H1 (cell line): ENCODE data around the gene GPATCH4. TPM values are rescaled to one million over a fixed set of nuclear protein-coding genes. Genes with fewer than 3 reads are reported as not detected.
A peak's percentile ranks its signal among the peaks of the same experiment; 100 is the strongest.

Experiments
- CTCF ChIA-PET: fragments of 300-600 bp; sonication (Branson Sonifier 250); formaldehyde crosslinking; loops from one replicate; lab custom pipeline; 2021; ENCODE audit not compliant: partially characterized antibody; lab: Charles Lee
- POLR2A ChIA-PET: fragments of 300-600 bp; sonication (Branson Sonifier 250); formaldehyde crosslinking; loops from one replicate; lab custom pipeline; 2021; ENCODE audit warnings: inconsistent platforms; ENCODE audit not compliant: partially characterized antibody; lab: Charles Lee
- DNase-seq, 2 experiments: peaks; one replicate each; pipeline versions ENCODE4 v3.0.0 to v3.0.0-alpha.2; 2010 to 2022; ENCODE audit warnings: low spot score in 2 of 2, low read depth in 1 of 2, mixed read lengths in 1 of 2
- FAIRE-seq: peaks from 2 replicates; lab custom pipeline; 2011; peaks lifted over from hg19 to GRCh38; lab: Jason Lieb, UNC
- H2AFZ ChIP-seq: 2 replicates; pipeline ENCODE4 v1.8.1; 2012; ENCODE audit warnings: low read length, inconsistent platforms
- H2AK5ac ChIP-seq: 2 replicates; pipeline ENCODE4 v1.6.1; 2013; ENCODE audit warnings: low read depth, low read length
- H2BK120ac ChIP-seq: replicated peaks from 2 replicates; pipeline ENCODE3; 2013; ENCODE audit warnings: low read depth, low read length, inconsistent platforms
- H2BK12ac ChIP-seq: 2 replicates; pipeline ENCODE4 v1.6.1; 2013; ENCODE audit warnings: low read depth, low read length
- H2BK15ac ChIP-seq: 2 replicates; pipeline ENCODE4 v1.6.1; 2013; ENCODE audit warnings: low read length
- H2BK20ac ChIP-seq: 2 replicates; pipeline ENCODE4 v1.6.1; 2013; ENCODE audit warnings: low read length
- H2BK5ac ChIP-seq: 2 replicates; pipeline ENCODE4 v1.6.1; 2013; ENCODE audit warnings: low read depth, low read length
- H3K14ac ChIP-seq: 2 replicates; pipeline ENCODE4 v1.6.1; 2013; ENCODE audit warnings: inconsistent platforms; ENCODE audit not compliant: insufficient read length
- H3K18ac ChIP-seq: 2 replicates; pipeline ENCODE4 v1.6.1; 2013; ENCODE audit warnings: low read length; ENCODE audit errors: extremely low read depth
- H3K23ac ChIP-seq: 2 replicates; pipeline ENCODE4 v1.6.1; 2013; ENCODE audit warnings: inconsistent platforms; ENCODE audit not compliant: insufficient read length
- H3K23me2 ChIP-seq: 2 replicates; pipeline ENCODE4 v1.6.1; 2013; ENCODE audit warnings: low read depth, low read length
- H3K27ac ChIP-seq: 2 replicates; pipeline ENCODE4 v1.6.1; 2011; ENCODE audit warnings: low read depth, low read length, inconsistent platforms
- H3K27me3 ChIP-seq, 4 experiments: replicated peaks in 1 of 4; 1 replicate in 1 of 4; 2 replicates in 3 of 4; pipeline versions ENCODE4 v1.6.1 to v1.8.1; 2011 to 2013; ENCODE audit warnings: low read length in 3 of 4, mild to moderate bottlenecking in 3 of 4, inconsistent platforms in 2 of 4, mixed read lengths in 2 of 4, moderate library complexity in 1 of 4; ENCODE audit not compliant: control insufficient read depth in 3 of 4, insufficient read depth in 3 of 4; ENCODE audit errors: extremely low read depth in 1 of 4
- H3K36me3 ChIP-seq, 4 experiments: 2 replicates each; pipeline versions ENCODE4 v1.6.1 to v1.8.1; 2011 to 2013; ENCODE audit warnings: mild to moderate bottlenecking in 4 of 4, low read length in 3 of 4, moderate library complexity in 2 of 4, control low read depth in 1 of 4, inconsistent platforms in 1 of 4; ENCODE audit not compliant: insufficient read depth in 4 of 4, control insufficient read depth in 2 of 4
- H3K4ac ChIP-seq: replicated peaks from 2 replicates; pipeline ENCODE3; 2013; ENCODE audit warnings: low read length, low read depth, mixed read lengths, inconsistent platforms; ENCODE audit not compliant: insufficient read length
- H3K4me1 ChIP-seq, 4 experiments: replicated peaks in 1 of 4; 1 replicate in 1 of 4; 2 replicates in 3 of 4; pipeline versions ENCODE4 v1.6.1 to v1.8.1; 2011 to 2013; ENCODE audit warnings: low read length in 3 of 4, inconsistent platforms in 2 of 4, mixed read lengths in 1 of 4; ENCODE audit not compliant: insufficient read depth in 4 of 4, control insufficient read depth in 3 of 4
- H3K4me2 ChIP-seq, 2 experiments: 2 replicates each; pipeline versions ENCODE4 v1.6.1 to v1.8.1; 2011 to 2013; ENCODE audit warnings: low read depth in 2 of 2, low read length in 2 of 2, control low read depth in 1 of 2, inconsistent platforms in 1 of 2, mild to moderate bottlenecking in 1 of 2; ENCODE audit not compliant: insufficient read depth in 1 of 2
- H3K4me3 ChIP-seq, 4 experiments: fragments of 200-600, 300-600 bp in 1 of 4; sonication (generic), shearing (Covaris generic), sonication (Bioruptor Twin) in 1 of 4; 2 replicates each; pipeline versions ENCODE4 v1.5.1 to v1.8.1; 2011 to 2016; ENCODE audit warnings: low read length in 4 of 4, low read depth in 3 of 4, control low read depth in 2 of 4, inconsistent platforms in 2 of 4, mild to moderate bottlenecking in 2 of 4, mixed read lengths in 1 of 4, moderate library complexity in 1 of 4; ENCODE audit not compliant: insufficient read depth in 2 of 4; ENCODE audit errors: extremely low read depth in 1 of 4
- H3K56ac ChIP-seq: replicated peaks from 2 replicates; pipeline ENCODE3; 2013; ENCODE audit warnings: low read depth, mild to moderate bottlenecking, mixed read lengths, low read length, inconsistent platforms; ENCODE audit not compliant: insufficient read length
- H3K79me1 ChIP-seq: 2 replicates; pipeline ENCODE4 v1.6.1; 2013; ENCODE audit warnings: low read depth, low read length, control low read depth
- H3K79me2 ChIP-seq, 2 experiments: 2 replicates each; pipeline versions ENCODE4 v1.6.1 to v1.8.1; 2012 to 2013; ENCODE audit warnings: low read length in 2 of 2, mild to moderate bottlenecking in 2 of 2, inconsistent platforms in 1 of 2; ENCODE audit not compliant: insufficient read depth in 2 of 2, control insufficient read depth in 1 of 2
- H3K9ac ChIP-seq, 4 experiments: replicated peaks in 1 of 4; 1 replicate in 1 of 4; 2 replicates in 3 of 4; pipeline versions ENCODE4 v1.6.1 to v1.8.1; 2011 to 2013; ENCODE audit warnings: low read depth in 3 of 4, low read length in 3 of 4, control low read depth in 2 of 4, mild to moderate bottlenecking in 2 of 4, moderate library complexity in 2 of 4, inconsistent platforms in 1 of 4; ENCODE audit errors: extremely low read depth in 1 of 4
- H3K9me3 ChIP-seq, 2 experiments: 2 replicates each; pipeline versions ENCODE4 v1.6.1 to v1.8.1; 2012 to 2013; ENCODE audit warnings: mild to moderate bottlenecking in 2 of 2, moderate library complexity in 2 of 2, control low read depth in 1 of 2, inconsistent platforms in 1 of 2, low read depth in 1 of 2, low read length in 1 of 2, mixed read lengths in 1 of 2; ENCODE audit not compliant: insufficient read depth in 2 of 2
- H4K20me1 ChIP-seq, 2 experiments: replicated peaks in 1 of 2; 2 replicates each; pipeline versions ENCODE3 to v1.8.1; 2011 to 2013; ENCODE audit warnings: inconsistent platforms in 2 of 2, low read length in 2 of 2, mild to moderate bottlenecking in 1 of 2; ENCODE audit not compliant: insufficient read depth in 2 of 2, control insufficient read depth in 1 of 2
- H4K5ac ChIP-seq: 2 replicates; pipeline ENCODE4 v1.6.1; 2013; ENCODE audit warnings: low read length, low read depth, mixed read lengths, inconsistent platforms; ENCODE audit not compliant: insufficient read length
- H4K8ac ChIP-seq: 2 replicates; pipeline ENCODE4 v1.8.0; 2013; ENCODE audit warnings: mild to moderate bottlenecking, moderate library complexity, low read length, inconsistent platforms; ENCODE audit not compliant: insufficient read depth; ENCODE audit errors: extremely low read depth
- H4K91ac ChIP-seq: replicated peaks from 2 replicates; pipeline ENCODE3; 2013; ENCODE audit warnings: low read length, mixed read lengths, inconsistent platforms; ENCODE audit not compliant: insufficient read length
- BCL11A ChIP-seq, 2 experiments: IDR thresholded peaks; one replicate each; pipeline ENCODE4 v1.6.1; 2011; ENCODE audit warnings: low read depth in 2 of 2, low read length in 2 of 2, mild to moderate bottlenecking in 2 of 2
- CHD2 ChIP-seq: IDR thresholded peaks from 2 replicates; pipeline ENCODE4 v1.6.1; 2012; ENCODE audit warnings: low read length, improper control_type of control experiment
- CTCF ChIP-seq, 3 experiments: IDR thresholded peaks; 1 replicate in 2 of 3; 2 replicates in 1 of 3; pipeline versions ENCODE4 v1.5.1 to v1.6.1; 2011; ENCODE audit warnings: low read length in 3 of 3, mild to moderate bottlenecking in 3 of 3, inconsistent platforms in 2 of 3, low read depth in 1 of 3, moderate library complexity in 1 of 3; ENCODE audit not compliant: insufficient read depth in 1 of 3; ENCODE audit errors: control extremely low read depth in 1 of 3
- EGR1 ChIP-seq: IDR thresholded peaks from 2 replicates; pipeline ENCODE4 v1.6.1; 2011; ENCODE audit warnings: low read depth, low read length, borderline replicate concordance
- KDM5A ChIP-seq: fragments of 200-600 bp; IDR thresholded peaks from 2 replicates; pipeline ENCODE4 v1.7.1; 2012; ENCODE audit warnings: mild to moderate bottlenecking, low read length, inconsistent platforms, mixed read lengths
- NANOG ChIP-seq: IDR thresholded peaks from 2 replicates; pipeline ENCODE4 v1.6.1; 2011; ENCODE audit warnings: low read length, low read depth, mild to moderate bottlenecking, inconsistent platforms; ENCODE audit not compliant: insufficient read depth, poor library complexity, severe bottlenecking
- POLR2A ChIP-seq, 2 experiments: IDR thresholded peaks; 1 replicate in 1 of 2; 2 replicates in 1 of 2; pipeline ENCODE4 v1.6.1; 2011; ENCODE audit warnings: low read depth in 2 of 2, low read length in 2 of 2, mild to moderate bottlenecking in 2 of 2; ENCODE audit errors: control extremely low read depth in 1 of 2
- RFX5 ChIP-seq: IDR thresholded peaks from 2 replicates; pipeline ENCODE4 v1.6.1; 2011; ENCODE audit warnings: low read depth, low read length, improper control_type of control experiment, borderline replicate concordance
- SAP30 ChIP-seq: fragments of 300-600 bp; sonication (generic); IDR thresholded peaks from 2 replicates; pipeline ENCODE4 v1.7.1; 2012; ENCODE audit warnings: low read length, moderate library complexity, mild to moderate bottlenecking, inconsistent platforms; ENCODE audit not compliant: insufficient read depth, insufficient replicate concordance
- SIN3A ChIP-seq, 2 experiments: IDR thresholded peaks in 1 of 2; conservative IDR thresholded peaks in 1 of 2; 2 replicates each; pipeline ENCODE4 v1.6.1; 2011 to 2012; ENCODE audit warnings: low read length in 2 of 2, improper control_type of control experiment in 1 of 2, low read depth in 1 of 2, mild to moderate bottlenecking in 1 of 2
- WGBS, 2 experiments: shearing (Covaris generic) in 1 of 2; methylation state at CpG; one replicate each; pipeline versions ENCODE4 v1.1.6 to v1.1.7; 2013 to 2015; ENCODE audit warnings: low lambda C conversion rate in 2 of 2, mixed read lengths in 2 of 2, inconsistent platforms in 1 of 2, low coverage in 1 of 2, missing lambda C conversion rate in 1 of 2; ENCODE audit not compliant: insufficient replicate concordance in 2 of 2, insufficient coverage in 1 of 2, insufficient read length in 1 of 2; ENCODE audit errors: extremely low coverage in 1 of 2, missing lambda C conversion rate in 1 of 2; 5-methylcytosine and 5-hydroxymethylcytosine counted together
- polyA plus RNA-seq, 7 experiments: library from polyadenylated mRNA; depleted of rRNA in 3 of 7; stranded (reverse) in 5 of 7; unstranded in 2 of 7; fragments of >200 nt in 5 of 7; fragments of 200-250 nt in 2 of 7; gene quantifications; 1 replicate in 5 of 7; 2 replicates in 1 of 7; 4 replicates in 1 of 7; pipeline versions ENCODE4 v1.2.1 to v1.2.3, GENCODE V29; 2011 to 2013; ENCODE audit warnings: missing spikeins in 2 of 7, mixed read lengths in 2 of 7
- total RNA-seq: library from RNA; stranded (reverse); fragmentation: NEBNext Ultra II Directional; extraction: Animal tissue kit (Norgen Biotek cat#: 25700); gene quantifications from 2 replicates; pipeline ENCODE4 v1.2.1, GENCODE V29; 2021

The GPATCH4 gene
- total and polyA plus RNA-seq, 2 of the 8 experiments (the other 6 are each of a cell fraction or from before 2014, with no cell fraction given): 20.5 to 47.9 TPM

GRCh38 chr1:156600733-156601121 lies 552 bp downstream of the GPATCH4 start:
- Histone ChIP-seq H2BK120ac (no peak overlapping the region), H2BK12ac (0 out of 2 replicates have a peak overlapping the region, but pooled peaks have one; percentile 17), H3K9ac (peak overlapping the region; percentile 40 to 91 (median 84)), H3K23ac (no peak overlapping the region), H3K36me3 (peaks cover 13 to 31% (median 29%) of the 10 kb centered on the region in 4 experiments), H3K18ac (peak overlapping the region; percentile 85; the same call in 1 of the 2 replicates), H3K79me2 (peaks cover 3 to 19% of the 10 kb centered on the region in 2 experiments), H2AK5ac (peak overlapping the region; percentile 71; the same call in 1 of the 2 replicates), H2BK20ac (no peak overlapping the region), H4K5ac (no peak overlapping the region), H3K27me3 (no peaks in the 10 kb centered on the region), H3K56ac (no peak overlapping the region), H2AFZ (peak overlapping the region; percentile 37; the same call in 1 of the 2 replicates), H3K4me2 (peak overlapping the region; percentile 55 to 73), H3K79me1 (peaks cover 2% of the 10 kb centered on the region; the same call in 1 of the 2 replicates), H3K4ac (no peak overlapping the region), H3K23me2 (peaks cover 5% of the 10 kb centered on the region; the same call in 1 of the 2 replicates), H3K4me1 (peaks cover 0 to 8% (median 3%) of the 10 kb centered on the region in 4 experiments; a peak in 5 of 7 replicates), H3K4me3 (peak overlapping the region; percentile 86 to 97 (median 91)), H4K91ac (no peak overlapping the region), H2BK15ac (no peak overlapping the region), H3K27ac (peak overlapping the region; percentile 73), H3K9me3 (no peaks in the 10 kb centered on the region), H4K20me1 (peaks cover 0 to 1% of the 10 kb centered on the region in 2 experiments), H4K8ac (peak overlapping the region; percentile 26; the same call in 1 of the 2 replicates), H2BK5ac (peak overlapping the region; percentile 66; the same call in 1 of the 2 replicates), H3K14ac (no peak overlapping the region)
- no peak for DNase-seq
- ChIA-PET POLR2A (interaction anchor here (0.7 to 6.6 kb wide), 8 partner anchors 8 to 128 kb away, joined by 3 to 66 read pairs (median 3); partner anchors contain the start of genes IQGAP3, ISG20L2 and NAXE), CTCF (interaction anchor here (0.8 to 3.2 kb wide), 6 partner anchors 8 to 116 kb away, joined by 3 to 12 read pairs (median 4); partner anchors contain the start of gene HAPLN2)
- 11% methylated on average over 13 of the region's 13 CpGs; no CpG with 5 or more reads in 1 of the 2 experiments for WGBS, 2 experiments
- no peak for FAIRE-seq
- no peak for TF ChIP-seq EGR1
- no peak for TF ChIP-seq SAP30
- TF ChIP-seq CTCF (IDR thresholded peaks at IDR 0.05; ENCODE audit: control extremely low read depth in 1 of 3, insufficient read depth in 1 of 3, low read depth in 1 of 3, low read length in 3 of 3): no peak
- no peak for TF ChIP-seq KDM5A
- TF ChIP-seq SIN3A (conservative IDR thresholded peaks at IDR 0.05 in 1 of 2, IDR thresholded peaks at IDR 0.05 in 1 of 2; ENCODE audit: low read depth in 1 of 2, low read length in 2 of 2): no peak
- no peak for TF ChIP-seq POLR2A (IDR thresholded peaks at IDR 0.05; ENCODE audit: control extremely low read depth in 1 of 2, low read depth in 2 of 2, low read length in 2 of 2)
- TF ChIP-seq RFX5: no peak
- TF ChIP-seq CHD2: no peak
- no peak for TF ChIP-seq NANOG
- no peak for TF ChIP-seq BCL11A (IDR thresholded peaks at IDR 0.05; ENCODE audit: low read depth in 2 of 2, low read length in 2 of 2)
